Measurements from ENCODE around the gene MED23. TPM values are rescaled to one million over a fixed set of nuclear protein-coding genes. Genes with fewer than 3 reads are reported as not detected.

The MED23 gene
- total and polyA plus RNA-seq, 10 of the 15 experiments (the other 5 are each of a cell fraction or from before 2014, with no cell fraction given): 7.1 to 42.9 (median 19.6) TPM

DNA sequence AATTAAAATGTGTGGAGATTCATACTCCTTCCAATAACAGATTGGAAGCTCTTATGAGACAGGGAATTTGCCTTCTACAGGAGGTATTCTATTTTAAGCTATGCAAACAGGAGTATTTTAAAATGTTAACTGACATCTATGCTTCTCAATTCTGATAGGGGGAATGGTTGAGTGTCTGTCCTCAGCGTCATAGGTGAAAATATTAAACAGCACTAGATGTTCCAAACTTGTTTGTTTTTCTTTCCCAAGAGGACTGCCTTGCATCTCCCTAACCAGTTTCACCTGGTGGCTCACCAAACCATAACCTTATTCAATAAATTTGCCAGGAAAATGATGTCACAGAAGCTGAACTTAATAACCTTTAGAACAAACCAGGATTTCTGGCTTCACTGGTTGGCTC is 79.6 kb downstream of the MED23 start:
- POLR2A ChIA-PET: no interaction called here
- Histone ChIP-seq H3K79me2 (ENCODE audit: control insufficient read depth, insufficient read depth, low read length) (no peaks in the 10 kb centered on the region), H2AFZ (ENCODE audit: control insufficient read depth, low read depth, low read length) (no peak overlapping the region), H3K4me1 (ENCODE audit: control insufficient read depth, insufficient read depth, low read length) (no peaks in the 10 kb centered on the region), H4K20me1 (ENCODE audit: control insufficient read depth, insufficient read depth) (no peaks in the 10 kb centered on the region), H3K9ac (ENCODE audit: control insufficient read depth, insufficient read depth, low read length) (no peak overlapping the region), H3K4me3 (no peak overlapping the region), H3K27ac (ENCODE audit: control insufficient read depth, insufficient read depth) (no peak overlapping the region), H3K27me3 (replicated peaks in 1 of 2; ENCODE audit: control insufficient read depth in 2 of 2, insufficient read depth in 2 of 2, low read length in 1 of 2) (no peaks in the 10 kb centered on the region), H3K4me2 (ENCODE audit: control insufficient read depth, insufficient read depth) (no peak overlapping the region), H3K36me3 (ENCODE audit: control insufficient read depth in 2 of 2, insufficient read depth in 2 of 2, low read length in 1 of 2) (no peaks in the 10 kb centered on the region), H3K9me3 (replicated peaks; ENCODE audit: control insufficient read depth, insufficient read depth, low read length) (no peaks in the 10 kb centered on the region)
- no peak for FAIRE-seq
- TF ChIP-seq, protein P1, sequence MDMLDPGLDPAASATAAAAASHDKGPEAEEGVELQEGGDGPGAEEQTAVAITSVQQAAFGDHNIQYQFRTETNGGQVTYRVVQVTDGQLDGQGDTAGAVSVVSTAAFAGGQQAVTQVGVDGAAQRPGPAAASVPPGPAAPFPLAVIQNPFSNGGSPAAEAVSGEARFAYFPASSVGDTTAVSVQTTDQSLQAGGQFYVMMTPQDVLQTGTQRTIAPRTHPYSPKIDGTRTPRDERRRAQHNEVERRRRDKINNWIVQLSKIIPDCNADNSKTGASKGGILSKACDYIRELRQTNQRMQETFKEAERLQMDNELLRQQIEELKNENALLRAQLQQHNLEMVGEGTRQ (IDR thresholded peaks at IDR 0.05; ENCODE audit: borderline replicate concordance, low read depth, low read length): no peak
- TF ChIP-seq, protein P2, sequence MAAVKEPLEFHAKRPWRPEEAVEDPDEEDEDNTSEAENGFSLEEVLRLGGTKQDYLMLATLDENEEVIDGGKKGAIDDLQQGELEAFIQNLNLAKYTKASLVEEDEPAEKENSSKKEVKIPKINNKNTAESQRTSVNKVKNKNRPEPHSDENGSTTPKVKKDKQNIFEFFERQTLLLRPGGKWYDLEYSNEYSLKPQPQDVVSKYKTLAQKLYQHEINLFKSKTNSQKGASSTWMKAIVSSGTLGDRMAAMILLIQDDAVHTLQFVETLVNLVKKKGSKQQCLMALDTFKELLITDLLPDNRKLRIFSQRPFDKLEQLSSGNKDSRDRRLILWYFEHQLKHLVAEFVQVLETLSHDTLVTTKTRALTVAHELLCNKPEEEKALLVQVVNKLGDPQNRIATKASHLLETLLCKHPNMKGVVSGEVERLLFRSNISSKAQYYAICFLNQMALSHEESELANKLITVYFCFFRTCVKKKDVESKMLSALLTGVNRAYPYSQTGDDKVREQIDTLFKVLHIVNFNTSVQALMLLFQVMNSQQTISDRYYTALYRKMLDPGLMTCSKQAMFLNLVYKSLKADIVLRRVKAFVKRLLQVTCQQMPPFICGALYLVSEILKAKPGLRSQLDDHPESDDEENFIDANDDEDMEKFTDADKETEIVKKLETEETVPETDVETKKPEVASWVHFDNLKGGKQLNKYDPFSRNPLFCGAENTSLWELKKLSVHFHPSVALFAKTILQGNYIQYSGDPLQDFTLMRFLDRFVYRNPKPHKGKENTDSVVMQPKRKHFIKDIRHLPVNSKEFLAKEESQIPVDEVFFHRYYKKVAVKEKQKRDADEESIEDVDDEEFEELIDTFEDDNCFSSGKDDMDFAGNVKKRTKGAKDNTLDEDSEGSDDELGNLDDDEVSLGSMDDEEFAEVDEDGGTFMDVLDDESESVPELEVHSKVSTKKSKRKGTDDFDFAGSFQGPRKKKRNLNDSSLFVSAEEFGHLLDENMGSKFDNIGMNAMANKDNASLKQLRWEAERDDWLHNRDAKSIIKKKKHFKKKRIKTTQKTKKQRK (IDR thresholded peaks at IDR 0.05; ENCODE audit: low read depth, low read length): no peak
- TF ChIP-seq, protein P3, sequence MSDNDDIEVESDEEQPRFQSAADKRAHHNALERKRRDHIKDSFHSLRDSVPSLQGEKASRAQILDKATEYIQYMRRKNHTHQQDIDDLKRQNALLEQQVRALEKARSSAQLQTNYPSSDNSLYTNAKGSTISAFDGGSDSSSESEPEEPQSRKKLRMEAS (IDR thresholded peaks at IDR 0.05; ENCODE audit: low read depth, low read length): no peak
- no peak for TF ChIP-seq TCF12 (IDR thresholded peaks at IDR 0.05; ENCODE audit: low read depth, low read length)
- TF ChIP-seq, protein P4, sequence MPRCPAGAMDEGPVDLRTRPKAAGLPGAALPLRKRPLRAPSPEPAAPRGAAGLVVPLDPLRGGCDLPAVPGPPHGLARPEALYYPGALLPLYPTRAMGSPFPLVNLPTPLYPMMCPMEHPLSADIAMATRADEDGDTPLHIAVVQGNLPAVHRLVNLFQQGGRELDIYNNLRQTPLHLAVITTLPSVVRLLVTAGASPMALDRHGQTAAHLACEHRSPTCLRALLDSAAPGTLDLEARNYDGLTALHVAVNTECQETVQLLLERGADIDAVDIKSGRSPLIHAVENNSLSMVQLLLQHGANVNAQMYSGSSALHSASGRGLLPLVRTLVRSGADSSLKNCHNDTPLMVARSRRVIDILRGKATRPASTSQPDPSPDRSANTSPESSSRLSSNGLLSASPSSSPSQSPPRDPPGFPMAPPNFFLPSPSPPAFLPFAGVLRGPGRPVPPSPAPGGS (IDR thresholded peaks at IDR 0.05; ENCODE audit: borderline replicate concordance, insufficient read depth, low read depth, low read length, poor library complexity, severe bottlenecking): no peak
- TF ChIP-seq NBN (IDR thresholded peaks at IDR 0.05): no peak
- no peak for TF ChIP-seq SMARCA5 (IDR thresholded peaks at IDR 0.05)
- TF ChIP-seq NR2C1 (IDR thresholded peaks at IDR 0.05): no peak
- TF ChIP-seq YBX1 (IDR thresholded peaks at IDR 0.05): no peak
- TF ChIP-seq, protein P5, sequence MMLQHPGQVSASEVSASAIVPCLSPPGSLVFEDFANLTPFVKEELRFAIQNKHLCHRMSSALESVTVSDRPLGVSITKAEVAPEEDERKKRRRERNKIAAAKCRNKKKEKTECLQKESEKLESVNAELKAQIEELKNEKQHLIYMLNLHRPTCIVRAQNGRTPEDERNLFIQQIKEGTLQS (IDR thresholded peaks at IDR 0.05; ENCODE audit: borderline replicate concordance, extremely low read depth, low read depth, low read length): no peak
- no peak for TF ChIP-seq ZNF217 (IDR thresholded peaks at IDR 0.05)
- TF ChIP-seq, protein P6, sequence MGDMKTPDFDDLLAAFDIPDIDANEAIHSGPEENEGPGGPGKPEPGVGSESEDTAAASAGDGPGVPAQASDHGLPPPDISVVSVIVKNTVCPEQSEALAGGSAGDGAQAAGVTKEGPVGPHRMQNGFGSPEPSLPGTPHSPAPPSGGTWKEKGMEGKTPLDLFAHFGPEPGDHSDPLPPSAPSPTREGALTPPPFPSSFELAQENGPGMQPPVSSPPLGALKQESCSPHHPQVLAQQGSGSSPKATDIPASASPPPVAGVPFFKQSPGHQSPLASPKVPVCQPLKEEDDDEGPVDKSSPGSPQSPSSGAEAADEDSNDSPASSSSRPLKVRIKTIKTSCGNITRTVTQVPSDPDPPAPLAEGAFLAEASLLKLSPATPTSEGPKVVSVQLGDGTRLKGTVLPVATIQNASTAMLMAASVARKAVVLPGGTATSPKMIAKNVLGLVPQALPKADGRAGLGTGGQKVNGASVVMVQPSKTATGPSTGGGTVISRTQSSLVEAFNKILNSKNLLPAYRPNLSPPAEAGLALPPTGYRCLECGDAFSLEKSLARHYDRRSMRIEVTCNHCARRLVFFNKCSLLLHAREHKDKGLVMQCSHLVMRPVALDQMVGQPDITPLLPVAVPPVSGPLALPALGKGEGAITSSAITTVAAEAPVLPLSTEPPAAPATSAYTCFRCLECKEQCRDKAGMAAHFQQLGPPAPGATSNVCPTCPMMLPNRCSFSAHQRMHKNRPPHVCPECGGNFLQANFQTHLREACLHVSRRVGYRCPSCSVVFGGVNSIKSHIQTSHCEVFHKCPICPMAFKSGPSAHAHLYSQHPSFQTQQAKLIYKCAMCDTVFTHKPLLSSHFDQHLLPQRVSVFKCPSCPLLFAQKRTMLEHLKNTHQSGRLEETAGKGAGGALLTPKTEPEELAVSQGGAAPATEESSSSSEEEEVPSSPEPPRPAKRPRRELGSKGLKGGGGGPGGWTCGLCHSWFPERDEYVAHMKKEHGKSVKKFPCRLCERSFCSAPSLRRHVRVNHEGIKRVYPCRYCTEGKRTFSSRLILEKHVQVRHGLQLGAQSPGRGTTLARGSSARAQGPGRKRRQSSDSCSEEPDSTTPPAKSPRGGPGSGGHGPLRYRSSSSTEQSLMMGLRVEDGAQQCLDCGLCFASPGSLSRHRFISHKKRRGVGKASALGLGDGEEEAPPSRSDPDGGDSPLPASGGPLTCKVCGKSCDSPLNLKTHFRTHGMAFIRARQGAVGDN (IDR thresholded peaks at IDR 0.05): no peak
- TF ChIP-seq NR2F1 (conservative IDR thresholded peaks at IDR 0.05): no peak
- RAD21 ChIA-PET (ENCODE audit: unreplicated experiment): no interaction called here
- intact Hi-C loops (cut with micrococcal nuclease; ENCODE audit: unreplicated experiment) (no loop called here), in situ Hi-C loops (cut with MboI) (no loop called here)
- WGBS (ENCODE audit: insufficient coverage, insufficient replicate concordance, low lambda C conversion rate, missing lambda C conversion rate): 40% methylated on average over 1 of the region's 1 CpG
- no peak for ATAC-seq
- no TSS peak for BruUV-seq (replicated peaks)
- SMC1A ChIA-PET (ENCODE audit: uncharacterized antibody, unreplicated experiment): no interaction called here
- DNase-seq (ENCODE audit: low read depth, low spot score): no peak
- CTCF ChIA-PET: interaction anchor here (0.9 kb wide), 1 partner anchor 79 kb away, joined by 3 read pairs; the partner anchor contains the start of gene MED23

Measured in GM12878 (cell line).